ENCODE data around the gene FLVCR2.

Gene FLVCR2

DNA sequence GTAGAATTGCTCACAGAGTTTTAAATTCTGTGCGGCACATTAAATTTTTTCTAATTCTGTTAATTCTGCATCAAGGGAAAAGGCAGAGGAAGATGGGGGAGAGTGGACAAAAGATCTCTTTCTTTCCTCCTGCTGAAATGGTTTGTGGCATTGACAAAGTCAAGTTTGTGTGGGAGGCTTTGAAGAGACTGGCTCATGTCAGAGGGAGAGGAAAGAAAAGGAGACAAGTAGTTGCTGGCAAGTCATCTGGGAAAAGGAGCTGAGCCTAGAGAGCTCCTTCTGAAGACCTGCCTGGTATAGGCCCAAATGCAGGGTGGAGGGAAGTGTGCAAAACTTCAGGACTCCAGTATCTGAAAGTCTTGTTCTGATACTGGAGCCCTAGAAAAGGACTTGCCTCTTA is 119.0 kb downstream of the FLVCR2 start:
- Histone ChIP-seq H3K36me3 (ENCODE audit: control insufficient read depth, insufficient read depth, low read length) (no peaks in the 10 kb centered on the region; the same call in none of the 2 replicates), H3K4me3 (replicated peaks; ENCODE audit: low read depth, low read length) (no peak overlapping the region), H3K27me3 (replicated peaks; ENCODE audit: control insufficient read depth, insufficient read depth, low read length) (no peaks in the 10 kb centered on the region)
- no peak for DNase-seq (ENCODE audit: extremely low read depth, insufficient read length)
- TF ChIP-seq, protein P1, sequence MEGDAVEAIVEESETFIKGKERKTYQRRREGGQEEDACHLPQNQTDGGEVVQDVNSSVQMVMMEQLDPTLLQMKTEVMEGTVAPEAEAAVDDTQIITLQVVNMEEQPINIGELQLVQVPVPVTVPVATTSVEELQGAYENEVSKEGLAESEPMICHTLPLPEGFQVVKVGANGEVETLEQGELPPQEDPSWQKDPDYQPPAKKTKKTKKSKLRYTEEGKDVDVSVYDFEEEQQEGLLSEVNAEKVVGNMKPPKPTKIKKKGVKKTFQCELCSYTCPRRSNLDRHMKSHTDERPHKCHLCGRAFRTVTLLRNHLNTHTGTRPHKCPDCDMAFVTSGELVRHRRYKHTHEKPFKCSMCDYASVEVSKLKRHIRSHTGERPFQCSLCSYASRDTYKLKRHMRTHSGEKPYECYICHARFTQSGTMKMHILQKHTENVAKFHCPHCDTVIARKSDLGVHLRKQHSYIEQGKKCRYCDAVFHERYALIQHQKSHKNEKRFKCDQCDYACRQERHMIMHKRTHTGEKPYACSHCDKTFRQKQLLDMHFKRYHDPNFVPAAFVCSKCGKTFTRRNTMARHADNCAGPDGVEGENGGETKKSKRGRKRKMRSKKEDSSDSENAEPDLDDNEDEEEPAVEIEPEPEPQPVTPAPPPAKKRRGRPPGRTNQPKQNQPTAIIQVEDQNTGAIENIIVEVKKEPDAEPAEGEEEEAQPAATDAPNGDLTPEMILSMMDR (IDR thresholded peaks at IDR 0.05; ENCODE audit: insufficient read depth, low read length, poor library complexity, severe bottlenecking): no peak

Measured in GM06990 (cell line).